Measurements from ENCODE around the gene ZPR1. TPM values are rescaled to one million over a fixed set of nuclear protein-coding genes. Genes with fewer than 3 reads are reported as not detected.

The ZPR1 gene
- total and polyA plus RNA-seq, 2 donors (not counting 1 experiment from before 2014, with no cell fraction given) = 17.9 to 63.1 TPM

DNA sequence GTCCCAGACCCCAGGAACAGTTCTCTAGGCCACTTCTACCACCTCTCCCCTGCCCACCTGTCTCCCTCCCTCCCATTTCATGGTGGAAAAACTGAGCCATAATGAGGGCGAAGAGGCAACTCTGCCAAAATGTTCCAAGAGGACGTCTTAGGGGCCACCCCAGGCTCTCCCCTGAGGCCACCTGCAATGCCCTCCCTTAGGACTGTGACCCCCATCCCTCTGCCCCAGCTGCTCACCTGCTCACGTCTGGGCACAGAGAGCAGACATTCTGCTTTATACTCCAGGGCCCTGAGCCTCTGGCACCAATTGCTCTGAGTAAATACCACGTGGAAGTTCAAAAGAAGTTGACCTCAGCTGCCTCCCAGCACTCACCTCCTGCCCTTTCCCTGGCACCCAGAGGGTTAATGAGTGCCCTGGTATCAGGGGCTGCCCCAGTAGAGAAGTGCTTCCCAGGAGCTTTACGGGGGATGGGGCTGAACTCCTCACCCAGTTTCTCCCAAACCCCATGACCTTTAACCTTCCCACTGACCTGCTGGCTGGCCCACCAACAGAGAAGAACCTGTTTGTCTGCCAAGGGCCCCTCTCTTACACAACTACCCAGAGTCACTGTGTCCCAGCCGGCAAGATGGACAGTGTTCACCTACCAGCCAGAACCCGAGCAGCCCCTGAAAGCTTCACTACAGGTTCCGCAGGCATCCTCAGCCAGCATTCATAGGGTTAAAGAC, 4.5 kb upstream of the ZPR1 start:
- TF ChIP-seq, protein P1, sequence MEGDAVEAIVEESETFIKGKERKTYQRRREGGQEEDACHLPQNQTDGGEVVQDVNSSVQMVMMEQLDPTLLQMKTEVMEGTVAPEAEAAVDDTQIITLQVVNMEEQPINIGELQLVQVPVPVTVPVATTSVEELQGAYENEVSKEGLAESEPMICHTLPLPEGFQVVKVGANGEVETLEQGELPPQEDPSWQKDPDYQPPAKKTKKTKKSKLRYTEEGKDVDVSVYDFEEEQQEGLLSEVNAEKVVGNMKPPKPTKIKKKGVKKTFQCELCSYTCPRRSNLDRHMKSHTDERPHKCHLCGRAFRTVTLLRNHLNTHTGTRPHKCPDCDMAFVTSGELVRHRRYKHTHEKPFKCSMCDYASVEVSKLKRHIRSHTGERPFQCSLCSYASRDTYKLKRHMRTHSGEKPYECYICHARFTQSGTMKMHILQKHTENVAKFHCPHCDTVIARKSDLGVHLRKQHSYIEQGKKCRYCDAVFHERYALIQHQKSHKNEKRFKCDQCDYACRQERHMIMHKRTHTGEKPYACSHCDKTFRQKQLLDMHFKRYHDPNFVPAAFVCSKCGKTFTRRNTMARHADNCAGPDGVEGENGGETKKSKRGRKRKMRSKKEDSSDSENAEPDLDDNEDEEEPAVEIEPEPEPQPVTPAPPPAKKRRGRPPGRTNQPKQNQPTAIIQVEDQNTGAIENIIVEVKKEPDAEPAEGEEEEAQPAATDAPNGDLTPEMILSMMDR (IDR thresholded peaks at IDR 0.05) = no peak
- no peak for TF ChIP-seq EZH2 (IDR thresholded peaks at IDR 0.05; ENCODE audit: borderline replicate concordance, insufficient read depth, low read depth, low read length, poor library complexity, severe bottlenecking)
- Histone ChIP-seq H3K9me3 (ENCODE audit: control extremely low read depth in 1 of 3, control insufficient read depth in 2 of 3, insufficient read depth in 1 of 3, low read length in 2 of 3) (no peaks in the 10 kb centered on the region), H4K20me1 (ENCODE audit: control insufficient read depth, insufficient read depth, low read length, poor library complexity, severe bottlenecking) (no peaks in the 10 kb centered on the region), H3K9ac (ENCODE audit: low read length) (no peak overlapping the region), H2AFZ (ENCODE audit: insufficient read depth, low read depth, low read length, poor library complexity, severe bottlenecking) (no peak overlapping the region), H3K27me3 (replicated peaks in 1 of 4; ENCODE audit: control extremely low read depth in 1 of 4, control insufficient read depth in 3 of 4, insufficient read depth in 4 of 4, low read length in 3 of 4) (peaks cover 0 to 10% (median 0%) of the 10 kb centered on the region in 4 experiments), H3K4me1 (ENCODE audit: control insufficient read depth in 2 of 2, insufficient read depth in 2 of 2, low read length in 2 of 2) (peaks cover 11 to 17% of the 10 kb centered on the region in 2 donors), H3K4me2 (replicated peaks; ENCODE audit: low read depth, low read length, poor library complexity, severe bottlenecking) (no peak overlapping the region), H3K27ac (ENCODE audit: low read length in 2 of 2) (no peak overlapping the region), H3K4me3 (ENCODE audit: control extremely low read depth in 1 of 5, extremely low read depth in 1 of 5, insufficient read depth in 1 of 5, low read depth in 2 of 5, low read length in 4 of 5) (no peak overlapping the region), H3K79me2 (ENCODE audit: control insufficient read depth, insufficient read depth, low read length) (peaks cover 12% of the 10 kb centered on the region), H3K36me3 (replicated peaks in 1 of 2; ENCODE audit: control extremely low read depth in 1 of 2, control insufficient read depth in 1 of 2, extremely low read depth in 1 of 2, insufficient read depth in 2 of 2, low read length in 1 of 2) (no peaks in the 10 kb centered on the region)
- no peak for DNase-seq
- POLR2A ChIA-PET = interaction anchor here (0.5 kb wide), 1 partner anchor 336 kb away, joined by 3 read pairs; no protein-coding TSS in a partner anchor
- Mint-ChIP-seq H3K9me3 (ENCODE audit: insufficient read depth) (no peaks in the 10 kb centered on the region), H3K4me1 (peaks cover 18% of the 10 kb centered on the region), H3K27ac (no peak overlapping the region), H3K27me3 (peaks cover 17% of the 10 kb centered on the region), H3K4me3 (no peak overlapping the region)
- intact Hi-C loops (cut with micrococcal nuclease) = loop anchor here (10.0 kb wide), 1 partner anchor 82 kb away; no protein-coding TSS in a partner anchor
- CTCF ChIA-PET = interaction anchor here (1.0 to 7.1 kb wide), 6 partner anchors 9 to 434 kb away, joined by 3 to 80 read pairs (median 12); no protein-coding TSS in a partner anchor
- 85% methylated on average over 5 of the region's 8 CpGs for WGBS (ENCODE audit: insufficient coverage)
- no peak for ATAC-seq (ENCODE audit: low read depth)

DNA sequence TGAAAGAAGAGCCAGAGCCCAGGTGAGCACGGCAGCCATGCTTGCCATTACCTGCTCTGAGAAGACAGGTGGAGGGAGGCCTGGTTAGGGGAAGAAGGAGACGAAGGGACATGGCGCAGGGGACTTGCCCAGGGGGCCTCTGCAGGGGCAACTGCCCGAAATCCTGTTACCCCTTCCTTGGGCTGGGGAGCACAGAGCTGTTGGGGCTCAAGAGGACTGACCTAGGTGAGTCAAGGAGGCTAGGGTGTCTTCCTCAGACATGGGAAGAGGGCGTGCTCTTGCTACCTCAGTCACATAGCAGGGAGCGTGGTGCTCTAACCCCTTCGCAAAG, 4.0 kb upstream of the ZPR1 start, which contains the start of gene APOA5:
TSS of gene APOA5 (minus strand) at position 67 of the 331 bp plus-strand sequence. CDS start at position 48, 19 bp downstream.
- Histone ChIP-seq H3K79me2 (ENCODE audit: control insufficient read depth, insufficient read depth, low read length) (peaks cover 17% of the 10 kb centered on the region), H3K9me3 (ENCODE audit: control extremely low read depth in 1 of 3, control insufficient read depth in 2 of 3, insufficient read depth in 1 of 3, low read length in 2 of 3) (no peaks in the 10 kb centered on the region), H3K4me3 (ENCODE audit: control extremely low read depth in 1 of 5, extremely low read depth in 1 of 5, insufficient read depth in 1 of 5, low read depth in 2 of 5, low read length in 4 of 5) (no peak within 1 kb of the TSS), H3K27me3 (replicated peaks in 1 of 4; ENCODE audit: control extremely low read depth in 1 of 4, control insufficient read depth in 3 of 4, insufficient read depth in 4 of 4, low read length in 3 of 4) (peaks cover 0 to 10% (median 0%) of the 10 kb centered on the region in 4 experiments), H3K36me3 (replicated peaks in 1 of 2; ENCODE audit: control extremely low read depth in 1 of 2, control insufficient read depth in 1 of 2, extremely low read depth in 1 of 2, insufficient read depth in 2 of 2, low read length in 1 of 2) (no peaks in the 10 kb centered on the region), H3K27ac (ENCODE audit: low read length in 2 of 2) (no peak within 1 kb of the TSS), H3K4me1 (ENCODE audit: control insufficient read depth in 2 of 2, insufficient read depth in 2 of 2, low read length in 2 of 2) (peaks cover 16 to 22% of the 10 kb centered on the region in 2 donors), H4K20me1 (ENCODE audit: control insufficient read depth, insufficient read depth, low read length, poor library complexity, severe bottlenecking) (no peaks in the 10 kb centered on the region), H3K9ac (ENCODE audit: low read length) (no peak within 1 kb of the TSS), H2AFZ (ENCODE audit: insufficient read depth, low read depth, low read length, poor library complexity, severe bottlenecking) (peak within 1 kb of the TSS; percentile 54), H3K4me2 (replicated peaks; ENCODE audit: low read depth, low read length, poor library complexity, severe bottlenecking) (peak within 1 kb of the TSS; percentile 46)
- TF ChIP-seq, protein P1 (IDR thresholded peaks at IDR 0.05) = no peak
- TF ChIP-seq EZH2 (IDR thresholded peaks at IDR 0.05; ENCODE audit: borderline replicate concordance, insufficient read depth, low read depth, low read length, poor library complexity, severe bottlenecking) = no peak
- peaks cover 23% of the 10 kb centered on the region for H3K4me1 Mint-ChIP-seq
- intact Hi-C loops (cut with micrococcal nuclease) = loop anchor here (1.0 to 10.0 kb wide), 2 partner anchors 45 to 83 kb away; no protein-coding TSS in a partner anchor
- no peak within 1 kb of the TSS for H3K27ac Mint-ChIP-seq
- POLR2A ChIA-PET = no interaction called here
- WGBS (ENCODE audit: insufficient coverage) = 96% methylated on average over 7 of the region's 7 CpGs
- peaks cover 13% of the 10 kb centered on the region for H3K27me3 Mint-ChIP-seq
- CTCF ChIA-PET = interaction anchor here (0.6 to 7.1 kb wide), 16 partner anchors 11 to 434 kb away, joined by 3 to 80 read pairs (median 6); partner anchors contain the start of genes APOA1 and SIDT2
- peak within 1 kb of the TSS; percentile 41 for H3K4me3 Mint-ChIP-seq
- no peaks in the 10 kb centered on the region for H3K9me3 Mint-ChIP-seq (ENCODE audit: insufficient read depth)
- DNase-seq (no peak), ATAC-seq (ENCODE audit: low read depth) (no peak)
